Nephron (organoid): ENCODE measurements around the gene EML1.

ENCODE experiments used
- H3K27ac Mint-ChIP-seq, 3 experiments: 2 replicates each; pipeline ENCODE4 v1.8.0; 2020; ENCODE audit warnings: mixed read lengths in 3 of 3, mild to moderate bottlenecking in 2 of 3, moderate library complexity in 1 of 3
- H3K27me3 Mint-ChIP-seq: 2 replicates; pipeline ENCODE4 v1.8.0; 2021; ENCODE audit warnings: low read depth, mild to moderate bottlenecking, moderate library complexity, mixed read lengths
- H3K36me3 Mint-ChIP-seq: 2 replicates; pipeline ENCODE4 v1.8.0; 2020; ENCODE audit warnings: low read depth, mixed read lengths
- H3K4me1 Mint-ChIP-seq: 2 replicates; pipeline ENCODE4 v1.8.0; 2020; ENCODE audit warnings: mixed read lengths
- H3K4me3 Mint-ChIP-seq, 3 experiments: 2 replicates each; pipeline ENCODE4 v1.8.0; 2020; ENCODE audit warnings: mild to moderate bottlenecking in 3 of 3, mixed read lengths in 3 of 3, moderate library complexity in 2 of 3
- H3K9me3 Mint-ChIP-seq: 2 replicates; pipeline ENCODE4 v1.8.0; 2020; ENCODE audit warnings: mixed read lengths
- CTCF ChIP-seq, 3 experiments: fragments of 200-600 bp; sonication (generic); IDR thresholded peaks; one replicate each; pipeline ENCODE4 v1.5.0; 2021; ENCODE audit warnings: antibody characterized with exemption in 3 of 3; ENCODE audit not compliant: unreplicated experiment in 3 of 3

Gene EML1

GRCh38 chr14:99873653-99874052 lies 80.4 kb downstream of the EML1 start:
- Mint-ChIP-seq H3K27ac (peak overlapping the region in 2 of 3 experiments; percentile 7 to 15), H3K36me3 (peaks cover 20% of the 10 kb centered on the region), H3K9me3 (peaks cover 2% of the 10 kb centered on the region), H3K27me3 (no peaks in the 10 kb centered on the region), H3K4me1 (peaks cover 66% of the 10 kb centered on the region), H3K4me3 (no peak overlapping the region)
- no peak for TF ChIP-seq CTCF (IDR thresholded peaks at IDR 0.05; ENCODE audit: unreplicated experiment in 3 of 3)

- Mint-ChIP-seq H3K4me3 (no peak overlapping the region), H3K27me3 (no peaks in the 10 kb centered on the region), H3K27ac (peak overlapping the region; percentile 15 to 50 (median 42)), H3K4me1 (peaks cover 73% of the 10 kb centered on the region), H3K9me3 (no peaks in the 10 kb centered on the region), H3K36me3 (peaks cover 14% of the 10 kb centered on the region)
- TF ChIP-seq CTCF (IDR thresholded peaks at IDR 0.05; ENCODE audit: unreplicated experiment in 3 of 3): peak in 1 of 3 experiments; percentile 16
Observed at GRCh38 chr14:99874306-99874705, 81.1 kb downstream of the EML1 start.

- no peaks in the 10 kb centered on the region for H3K27me3 Mint-ChIP-seq
- H3K9me3 Mint-ChIP-seq: no peaks in the 10 kb centered on the region
- no peak overlapping the region for H3K4me3 Mint-ChIP-seq
- H3K36me3 Mint-ChIP-seq: peaks cover 5% of the 10 kb centered on the region
- H3K4me1 Mint-ChIP-seq: peaks cover 84% of the 10 kb centered on the region
- H3K27ac Mint-ChIP-seq: peak overlapping the region; percentile 42 to 50 (median 46)
- TF ChIP-seq CTCF (IDR thresholded peaks at IDR 0.05; ENCODE audit: unreplicated experiment in 3 of 3): no peak
Observed at GRCh38 chr14:99875421-99875820, 82.2 kb downstream of the EML1 start.

GRCh38 chr14:99875836-99876235 lies 82.6 kb downstream of the EML1 start:
- H3K27me3 Mint-ChIP-seq: no peaks in the 10 kb centered on the region
- TF ChIP-seq CTCF (IDR thresholded peaks at IDR 0.05; ENCODE audit: unreplicated experiment in 3 of 3): no peak
- no peak overlapping the region for H3K4me3 Mint-ChIP-seq
- peak overlapping the region; percentile 42 to 76 (median 46) for H3K27ac Mint-ChIP-seq
- peaks cover 5% of the 10 kb centered on the region for H3K36me3 Mint-ChIP-seq
- peaks cover 88% of the 10 kb centered on the region for H3K4me1 Mint-ChIP-seq
- no peaks in the 10 kb centered on the region for H3K9me3 Mint-ChIP-seq

GRCh38 chr14:99876406-99876805 lies 83.2 kb downstream of the EML1 start:
- Mint-ChIP-seq H3K4me1 (peaks cover 88% of the 10 kb centered on the region), H3K4me3 (no peak overlapping the region), H3K27me3 (no peaks in the 10 kb centered on the region), H3K9me3 (no peaks in the 10 kb centered on the region), H3K27ac (peak overlapping the region; percentile 25 to 46 (median 42)), H3K36me3 (peaks cover 3% of the 10 kb centered on the region)
- TF ChIP-seq CTCF (IDR thresholded peaks at IDR 0.05; ENCODE audit: unreplicated experiment in 3 of 3): no peak

GRCh38 chr14:99878563-99878962 lies 85.3 kb downstream of the EML1 start:
- Mint-ChIP-seq H3K4me1 (peaks cover 66% of the 10 kb centered on the region), H3K27ac (peak overlapping the region; percentile 94 to 96 (median 95)), H3K27me3 (no peaks in the 10 kb centered on the region), H3K9me3 (no peaks in the 10 kb centered on the region), H3K36me3 (peaks cover 4% of the 10 kb centered on the region), H3K4me3 (no peak overlapping the region)
- TF ChIP-seq CTCF (IDR thresholded peaks at IDR 0.05; ENCODE audit: unreplicated experiment in 3 of 3): no peak
